Stimulated activated effector memory CD8-positive, alpha-beta T cell treated with anti-CD3 and anti-CD28 coated beads, Interleukin-12 subunit alpha, Interleukin-12 subunit beta, amount 100 ng/mL, for 72 hours (primary cell): ENCODE results near the gene ZNF785.
"Not testable (repeated sequence)": the region's sequence is repeated elsewhere in the genome, so short reads cannot be mapped to it uniquely, and the experiment has no call there.

ENCODE experiments used
- ATAC-seq: fragments of 150-1000 bp; cut with Tn5 transposase; 2 replicates; pipeline ENCODE4 v1.10.0; 2021
- DNase-seq, 2 donors: peaks; one replicate each; pipeline ENCODE4 v3.0.0; 2021 to 2022; ENCODE audit warnings: low spot score in 2 of 2
- H3K27ac Mint-ChIP-seq: one replicate; pipeline ENCODE4 v1.8.0; 2022; ENCODE audit warnings: mild to moderate bottlenecking, mixed read lengths
- H3K36me3 Mint-ChIP-seq: one replicate; pipeline ENCODE4 v1.8.0; 2022; ENCODE audit warnings: mild to moderate bottlenecking, mixed read lengths
- H3K4me1 Mint-ChIP-seq: one replicate; pipeline ENCODE4 v1.8.0; 2022; ENCODE audit warnings: mixed read lengths
- H3K4me3 Mint-ChIP-seq: one replicate; pipeline ENCODE4 v1.8.0; 2022; ENCODE audit warnings: mild to moderate bottlenecking, mixed read lengths
- H3K9me3 Mint-ChIP-seq: one replicate; pipeline ENCODE4 v1.8.0; 2022; ENCODE audit warnings: mixed read lengths

ZNF785 gene

DNA sequence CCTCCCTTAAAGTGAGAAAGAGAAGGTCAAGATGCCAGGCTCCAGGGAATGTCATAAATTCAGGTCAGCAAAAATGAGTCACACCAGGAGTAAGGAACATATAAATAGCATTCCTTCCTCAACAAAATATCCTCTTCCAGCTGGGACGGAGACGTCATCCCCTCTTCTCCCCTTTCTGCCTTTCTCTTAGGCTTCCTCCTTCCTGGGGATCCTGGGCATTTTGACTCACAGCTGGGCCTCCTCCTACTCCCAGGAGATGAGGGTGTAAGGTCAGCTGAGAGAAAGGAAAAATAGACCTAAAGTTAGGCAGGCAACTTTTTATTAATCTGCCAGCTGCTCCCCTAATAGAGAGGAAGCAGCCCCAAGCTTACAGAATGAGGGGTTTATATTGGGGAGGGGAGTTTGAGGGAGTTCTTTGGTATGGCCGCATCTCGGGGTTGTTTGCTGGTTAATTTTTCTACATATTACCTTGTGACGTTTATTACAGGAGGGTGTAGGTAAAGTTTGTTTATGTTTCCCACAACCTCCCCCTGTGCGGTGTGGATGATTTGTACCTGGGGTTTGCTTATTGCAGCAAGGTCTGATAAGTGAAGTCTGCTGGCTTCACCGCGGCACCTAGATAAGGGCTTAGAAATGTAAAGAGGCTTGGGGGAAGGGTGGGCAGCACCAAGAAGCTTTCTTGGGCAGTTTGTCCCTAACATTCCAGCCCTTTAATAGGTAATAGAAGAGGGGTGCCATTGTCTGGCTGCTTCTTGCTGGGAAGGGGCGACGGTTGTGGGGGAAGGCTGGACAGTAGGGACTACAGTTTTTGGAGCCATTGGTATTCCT, 43.8 kb downstream of the ZNF785 start:
- Mint-ChIP-seq H3K4me3 (no peak overlapping the region), H3K27ac (no peak overlapping the region), H3K9me3 (no peaks in the 10 kb centered on the region), H3K4me1 (peaks cover 20% of the 10 kb centered on the region), H3K36me3 (peaks cover 17% of the 10 kb centered on the region)
- DNase-seq (no peak), ATAC-seq (no peak)

- not testable (repeated sequence) for DNase-seq, ATAC-seq, H3K27ac Mint-ChIP-seq, H3K9me3 Mint-ChIP-seq, H3K4me3 Mint-ChIP-seq
- Mint-ChIP-seq H3K4me1 (peaks cover 20% of the 10 kb centered on the region), H3K36me3 (peaks cover 21% of the 10 kb centered on the region)
Measured at GRCh38 chr16:30540916-30541464, 44.5 kb downstream of the ZNF785 start.

GRCh38 chr16:30539986-30540526, 45.4 kb downstream of the ZNF785 start:
- H3K36me3 Mint-ChIP-seq, result peaks cover 31% of the 10 kb centered on the region
- not testable (repeated sequence) for H3K4me3 Mint-ChIP-seq, H3K9me3 Mint-ChIP-seq, DNase-seq, ATAC-seq, H3K27ac Mint-ChIP-seq
- H3K4me1 Mint-ChIP-seq, result peaks cover 22% of the 10 kb centered on the region

DNA sequence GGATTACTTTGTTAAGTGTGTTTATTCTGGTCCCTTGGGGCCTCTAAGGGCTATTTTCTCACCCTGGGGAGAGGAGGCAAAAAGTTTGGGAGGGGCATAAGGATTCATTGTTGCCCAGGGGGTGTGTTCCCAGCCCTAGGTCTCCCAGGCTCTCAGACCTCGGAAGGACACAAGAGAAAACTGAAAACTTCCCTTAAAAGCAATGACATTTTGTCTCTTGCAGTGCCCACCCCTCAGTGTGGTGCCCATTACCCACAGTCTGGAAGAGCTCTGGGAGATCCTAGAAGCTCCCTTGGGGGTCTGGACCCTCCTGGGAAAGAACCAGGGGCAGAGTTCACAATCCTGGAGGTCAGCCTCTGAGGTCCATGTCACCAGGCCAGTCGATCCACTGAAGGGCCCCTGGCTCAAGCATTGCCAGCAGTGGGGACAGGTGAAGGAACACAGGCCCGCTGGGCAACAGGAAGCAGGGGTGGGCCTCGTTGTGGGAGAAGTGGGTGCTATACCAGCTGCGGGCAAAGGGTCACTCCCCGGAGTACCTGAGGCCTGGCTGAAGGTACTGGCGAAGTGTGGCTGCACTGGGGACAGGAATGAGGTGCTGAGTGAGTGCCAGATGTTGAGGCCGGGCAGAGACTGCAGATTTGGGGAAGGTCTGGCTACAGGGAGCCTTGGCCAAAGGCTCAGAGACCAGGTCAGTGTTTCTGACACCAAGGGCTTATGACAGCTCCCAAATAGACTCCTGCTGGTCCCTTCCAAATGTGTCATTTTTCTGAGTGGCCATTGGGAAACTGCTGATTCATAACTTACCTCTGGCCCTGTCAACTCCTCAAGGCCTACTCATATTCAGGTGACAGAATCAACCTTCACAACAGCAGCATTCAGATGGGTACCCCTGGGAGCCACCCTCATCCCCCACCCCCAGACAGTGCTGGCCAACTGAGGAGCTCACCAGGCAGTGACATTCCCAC, 46.2 kb downstream of the ZNF785 start:
- H3K9me3 Mint-ChIP-seq, result no peaks in the 10 kb centered on the region
- H3K36me3 Mint-ChIP-seq, result peaks cover 37% of the 10 kb centered on the region

DNA sequence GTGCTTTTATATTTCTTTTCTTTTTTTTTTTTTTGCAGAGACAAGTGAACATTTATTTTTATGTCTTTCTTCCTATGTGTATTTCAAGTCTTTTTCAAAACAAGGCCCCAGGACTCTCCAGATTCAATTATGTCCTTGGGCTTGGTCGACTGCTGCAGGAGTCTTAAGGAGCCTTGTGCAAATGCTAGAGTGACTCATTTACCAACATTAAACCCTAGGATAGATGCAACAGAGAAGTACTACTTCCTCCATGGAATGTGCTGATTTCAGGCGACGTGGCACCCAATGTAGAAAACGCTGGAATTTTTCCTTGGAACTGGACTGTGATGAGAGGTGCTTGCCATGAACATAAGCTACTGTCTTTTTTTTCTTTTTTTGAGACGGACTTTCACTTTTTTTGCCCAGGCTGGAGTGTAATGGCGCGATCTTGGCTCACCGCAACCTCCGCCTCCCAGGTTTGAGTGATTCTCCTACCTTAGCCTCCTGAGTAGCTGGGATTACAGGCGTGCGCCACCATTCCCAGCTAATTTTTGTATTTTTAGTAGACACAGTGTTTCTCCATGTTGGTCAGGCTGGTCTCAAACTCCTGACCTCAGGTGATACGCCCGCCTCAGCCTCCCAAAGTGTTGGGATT, 49.0 kb downstream of the ZNF785 start:
- H3K9me3 Mint-ChIP-seq, ATAC-seq, DNase-seq: not testable (repeated sequence)
- peaks cover 44% of the 10 kb centered on the region for H3K36me3 Mint-ChIP-seq
- H3K4me3 Mint-ChIP-seq, result peak overlapping the region; percentile 88
- peaks cover 30% of the 10 kb centered on the region for H3K4me1 Mint-ChIP-seq
- peak overlapping the region; percentile 96 for H3K27ac Mint-ChIP-seq

More for the DNA sequence above, 46.2 kb downstream of the ZNF785 start:
- ATAC-seq (no peak), DNase-seq (no peak)
- Mint-ChIP-seq H3K4me3 (no peak overlapping the region), H3K27ac (no peak overlapping the region), H3K4me1 (peaks cover 25% of the 10 kb centered on the region)

DNA sequence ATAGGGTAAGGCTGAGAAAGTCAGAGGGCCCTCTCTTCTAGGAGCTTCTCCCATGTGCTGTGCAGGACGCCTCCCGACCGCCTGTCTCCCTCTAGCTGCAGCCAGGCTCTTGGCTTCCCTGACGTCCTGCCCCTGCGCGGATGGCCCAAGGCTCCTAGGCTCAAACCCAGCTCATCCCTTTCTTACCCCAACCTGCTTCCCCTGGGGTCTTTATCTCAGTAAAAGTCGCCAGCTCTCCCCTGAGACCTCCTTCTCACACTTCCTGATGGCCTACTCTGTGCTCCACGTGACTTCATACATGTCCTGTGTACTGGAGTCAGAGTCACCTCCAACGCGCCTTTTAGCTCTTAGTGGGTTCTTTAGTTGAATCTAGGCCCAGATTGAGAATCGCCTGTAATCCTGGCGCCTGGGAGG, 49.7 kb downstream of the ZNF785 start:
- Mint-ChIP-seq H3K4me3 (peak overlapping the region; percentile 88), H3K4me1 (peaks cover 30% of the 10 kb centered on the region), H3K36me3 (peaks cover 51% of the 10 kb centered on the region), H3K27ac (peak overlapping the region; percentile 96), H3K9me3 (no peaks in the 10 kb centered on the region)
- ATAC-seq (peak; percentile 81), DNase-seq (peak; percentile 43 to 82)

DNA sequence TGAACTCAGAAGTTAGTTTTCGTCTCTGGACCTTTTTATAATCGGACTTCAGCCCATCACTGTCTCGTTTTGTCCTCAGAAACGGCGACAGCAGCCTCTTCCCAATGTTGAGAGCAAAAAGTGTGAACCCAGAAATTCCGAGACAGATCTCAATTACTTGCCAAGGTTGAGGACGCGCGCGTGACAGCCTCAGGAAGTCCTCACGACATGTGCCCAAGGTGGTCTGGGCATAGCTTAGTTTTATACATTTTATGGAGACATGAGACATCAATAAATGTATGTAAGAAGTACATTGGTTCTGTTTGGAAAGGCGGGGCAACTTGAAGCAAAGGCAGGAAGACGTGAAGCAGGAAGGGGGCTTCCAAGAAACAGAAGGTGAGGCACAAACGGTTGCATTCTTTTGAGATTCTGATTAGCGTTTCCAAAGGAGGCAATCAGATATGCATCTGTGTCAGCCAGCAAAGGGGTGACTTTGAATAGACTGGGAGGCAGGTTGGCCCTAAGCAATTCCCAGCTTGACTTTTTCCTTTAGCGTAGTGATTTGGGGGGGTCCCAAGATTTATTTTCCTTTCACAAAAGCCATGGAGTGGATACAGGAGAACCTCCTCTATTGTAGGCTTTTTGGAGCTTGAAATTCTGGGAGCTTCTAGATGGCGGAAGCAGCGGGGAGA, 50.3 kb downstream of the ZNF785 start:
- peak; percentile 29 for ATAC-seq
- Mint-ChIP-seq H3K36me3 (peaks cover 55% of the 10 kb centered on the region), H3K9me3 (no peaks in the 10 kb centered on the region), H3K4me3 (peak overlapping the region; percentile 88), H3K4me1 (peaks cover 30% of the 10 kb centered on the region), H3K27ac (peak overlapping the region; percentile 96)
- no peak for DNase-seq

DNA sequence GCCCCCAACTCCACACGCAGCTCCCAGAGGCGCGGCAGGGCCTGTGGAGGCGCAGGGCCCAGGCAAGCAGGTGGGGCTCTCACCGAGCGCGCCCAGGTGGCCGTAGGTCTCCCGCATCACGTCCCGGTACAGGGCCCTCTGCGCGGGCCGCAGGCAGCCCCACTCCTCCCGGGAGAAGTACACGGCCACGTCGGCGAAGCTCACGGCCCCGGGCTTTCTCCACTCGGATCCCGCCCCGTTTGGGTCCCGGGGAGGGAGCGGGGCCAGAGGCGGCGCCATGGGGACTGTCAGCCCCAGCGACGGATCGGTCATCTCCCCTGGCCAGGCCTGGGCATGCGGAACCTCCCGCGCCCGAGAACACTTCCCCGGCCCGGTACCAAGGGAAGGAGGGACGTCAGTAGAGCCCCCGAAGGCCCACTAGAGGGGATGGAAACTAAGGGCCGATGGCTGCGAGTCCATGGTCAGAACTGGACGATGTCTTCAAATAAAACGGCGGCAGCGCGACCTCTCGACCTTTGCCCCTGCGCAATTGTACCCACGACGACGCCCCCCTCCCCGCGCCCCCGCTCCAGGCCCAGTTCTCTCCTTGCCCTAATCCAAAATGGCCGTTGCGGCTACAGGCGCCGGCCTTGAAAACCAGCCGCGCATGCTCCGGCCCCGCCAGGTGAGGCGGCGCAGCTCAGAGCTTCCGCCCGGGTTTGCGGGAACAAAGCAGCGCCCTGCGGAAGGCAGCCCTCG, 51.0 kb downstream of the ZNF785 start, which contains the start of gene ZNF747:
TSS of gene ZNF747 (minus strand) at position 491 of the 738 bp plus-strand sequence. CDS start at position 312, 179 bp downstream.
- ATAC-seq (peak; percentile 87), DNase-seq (peak; percentile 83 to 94)
- peak within 1 kb of the TSS; percentile 96 for H3K27ac Mint-ChIP-seq
- H3K9me3 Mint-ChIP-seq, result no peaks in the 10 kb centered on the region
- H3K4me3 Mint-ChIP-seq, result peak within 1 kb of the TSS; percentile 88
- H3K4me1 Mint-ChIP-seq, result peaks cover 30% of the 10 kb centered on the region
- peaks cover 55% of the 10 kb centered on the region for H3K36me3 Mint-ChIP-seq

- peak overlapping the region; percentile 96 for H3K27ac Mint-ChIP-seq
- peak; percentile 1 for ATAC-seq
- H3K4me3 Mint-ChIP-seq, result peak overlapping the region; percentile 88
- no peak for DNase-seq
- peaks cover 55% of the 10 kb centered on the region for H3K36me3 Mint-ChIP-seq
- peaks cover 27% of the 10 kb centered on the region for H3K4me1 Mint-ChIP-seq
- no peaks in the 10 kb centered on the region for H3K9me3 Mint-ChIP-seq
Measured at GRCh38 chr16:30533748-30534367, 51.6 kb downstream of the ZNF785 start.

DNA sequence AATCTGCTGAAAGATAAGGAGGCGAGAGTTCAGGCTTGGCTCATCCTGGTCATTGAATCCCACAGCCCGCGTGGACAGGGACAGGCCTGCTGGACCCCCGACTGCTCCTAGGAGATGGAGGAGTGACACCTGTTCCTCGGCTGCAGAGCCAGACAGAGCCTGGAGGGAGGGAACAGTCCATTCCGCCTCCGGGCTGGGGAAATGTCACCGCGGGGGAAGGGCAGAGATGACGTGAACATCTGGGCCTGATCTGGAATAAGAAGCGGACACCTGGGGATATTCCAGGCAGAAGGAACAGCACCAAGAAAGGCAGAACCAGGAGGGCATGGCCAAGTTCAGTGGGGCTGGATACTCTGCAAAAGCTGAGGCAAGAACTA, 52.4 kb downstream of the ZNF785 start:
- H3K4me3 Mint-ChIP-seq, result peak overlapping the region; percentile 88
- H3K9me3 Mint-ChIP-seq, result no peaks in the 10 kb centered on the region
- H3K27ac Mint-ChIP-seq, result peak overlapping the region; percentile 96
- DNase-seq (no peak), ATAC-seq (no peak)
- H3K4me1 Mint-ChIP-seq, result peaks cover 28% of the 10 kb centered on the region
- peaks cover 52% of the 10 kb centered on the region for H3K36me3 Mint-ChIP-seq

DNA sequence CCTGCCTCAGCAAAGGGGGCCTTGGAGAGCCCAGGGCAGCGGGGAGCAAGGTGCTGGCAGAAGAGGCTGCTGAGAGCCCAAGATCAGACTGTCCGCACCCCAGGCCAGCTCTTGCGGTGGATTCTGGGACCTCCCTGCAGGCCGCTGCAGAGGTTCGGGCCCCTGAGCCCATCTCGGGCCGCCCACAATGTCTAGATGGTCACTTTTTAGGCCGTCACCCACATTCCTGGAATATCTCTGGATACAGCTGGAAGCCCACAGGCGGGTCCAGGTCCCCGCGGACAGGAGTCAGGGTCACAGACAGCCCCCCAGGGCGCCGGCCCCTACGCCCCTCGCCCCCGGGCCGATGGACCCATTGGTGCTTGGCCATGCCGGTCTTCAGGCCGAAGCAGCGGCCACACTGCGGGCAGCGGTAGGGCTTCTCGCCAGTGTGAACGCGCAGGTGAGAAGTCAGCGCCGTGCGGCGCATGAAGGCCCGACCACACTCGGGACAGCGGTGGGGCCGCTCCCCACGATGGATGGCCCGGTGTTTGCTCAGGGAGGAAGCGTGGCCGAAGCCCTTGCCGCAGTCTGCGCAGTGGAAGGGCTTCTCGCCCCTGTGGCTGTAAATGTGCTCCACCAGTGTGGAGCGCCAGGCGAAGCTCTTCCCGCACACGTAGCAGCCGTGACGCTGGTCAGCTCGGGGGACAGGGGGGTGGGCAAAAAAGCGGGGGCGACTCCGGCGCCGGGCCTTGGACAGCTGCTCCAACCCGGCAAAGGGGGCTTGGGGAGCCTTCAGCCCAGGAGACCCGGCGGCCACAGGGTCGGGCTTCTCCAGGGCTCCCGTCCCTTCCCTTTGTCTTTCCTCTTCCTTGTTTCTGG, 53.0 kb downstream of the ZNF785 start:
- Mint-ChIP-seq H3K4me3 (peak overlapping the region; percentile 88), H3K36me3 (peaks cover 45% of the 10 kb centered on the region), H3K27ac (peak overlapping the region; percentile 96), H3K9me3 (no peaks in the 10 kb centered on the region), H3K4me1 (peaks cover 33% of the 10 kb centered on the region)
- DNase-seq (no peak), ATAC-seq (no peak)
